GM21381 (cell line): Measurements from ENCODE around the gene IFI27.

Experiments used
- ATAC-seq: cut with Tn5 transposase; IDR thresholded peaks from one replicate; pipeline ENCODE4 v1.9.1; 2021; ENCODE audit warnings: mild to moderate bottlenecking, moderate library complexity; ENCODE audit not compliant: unreplicated experiment

The IFI27 gene

DNA sequence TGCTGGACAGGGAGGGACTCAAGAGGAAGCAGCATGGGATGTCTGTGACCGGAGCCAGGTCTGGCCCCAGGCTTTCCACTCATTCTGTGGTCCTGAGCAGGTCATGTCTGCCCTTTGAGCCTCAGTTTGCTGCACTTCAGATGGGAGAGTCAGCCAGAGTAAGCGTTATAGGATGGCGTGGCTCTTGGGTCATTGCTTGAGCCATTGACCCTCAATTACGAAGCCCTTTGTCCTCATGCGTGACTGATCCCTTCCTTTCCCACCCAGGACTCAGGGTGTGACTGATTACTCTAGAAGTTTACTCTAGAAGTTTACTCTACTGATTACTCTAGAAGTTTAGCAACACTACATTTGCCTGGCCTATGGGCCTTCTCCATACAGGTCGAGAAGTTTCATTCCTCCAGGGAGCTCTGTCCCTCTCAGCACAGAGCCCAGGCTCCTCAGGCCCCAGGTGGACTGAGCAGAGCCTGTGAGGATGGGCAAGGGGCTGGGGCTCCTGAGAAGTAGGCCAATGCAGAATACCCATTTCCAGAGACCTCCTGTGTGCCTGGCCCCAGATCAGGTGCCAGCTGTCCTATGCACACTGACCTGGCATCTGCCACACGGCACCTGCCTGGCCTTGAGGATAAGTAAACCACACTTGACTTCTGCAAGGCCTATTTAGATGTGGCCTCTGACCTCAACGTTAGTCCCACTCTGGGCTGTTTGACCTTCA is 7.6 kb upstream of the IFI27 start:
- ATAC-seq: no peak

DNA sequence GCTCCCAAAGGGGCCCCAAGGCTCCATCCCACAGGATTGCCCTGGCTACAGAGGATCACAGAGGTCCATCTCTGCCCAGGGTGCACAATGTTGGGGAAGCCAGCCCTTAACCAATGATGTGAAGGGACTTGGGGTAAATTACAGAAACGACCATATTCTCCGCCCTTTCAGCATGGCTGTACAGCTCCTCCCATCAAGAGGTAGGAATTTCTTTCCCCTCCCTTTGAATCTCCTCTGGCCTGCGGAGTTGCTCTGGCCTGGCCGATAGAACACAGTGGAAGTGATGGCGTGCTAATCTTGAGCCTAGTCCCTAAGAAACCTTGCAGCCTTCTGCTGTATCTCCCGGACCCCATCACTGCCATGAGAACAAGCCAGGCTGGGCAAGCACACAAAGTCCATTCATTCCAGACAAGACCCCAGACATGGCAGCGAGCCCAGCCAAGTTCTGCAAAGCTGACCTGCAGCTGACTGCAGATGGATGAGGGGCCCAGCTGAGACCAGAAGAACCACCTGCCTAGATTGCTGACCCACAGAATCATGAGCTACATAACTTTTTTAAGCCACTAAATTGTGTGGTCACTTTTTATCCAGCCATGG is 6.9 kb upstream of the IFI27 start:
- ATAC-seq: no peak

DNA sequence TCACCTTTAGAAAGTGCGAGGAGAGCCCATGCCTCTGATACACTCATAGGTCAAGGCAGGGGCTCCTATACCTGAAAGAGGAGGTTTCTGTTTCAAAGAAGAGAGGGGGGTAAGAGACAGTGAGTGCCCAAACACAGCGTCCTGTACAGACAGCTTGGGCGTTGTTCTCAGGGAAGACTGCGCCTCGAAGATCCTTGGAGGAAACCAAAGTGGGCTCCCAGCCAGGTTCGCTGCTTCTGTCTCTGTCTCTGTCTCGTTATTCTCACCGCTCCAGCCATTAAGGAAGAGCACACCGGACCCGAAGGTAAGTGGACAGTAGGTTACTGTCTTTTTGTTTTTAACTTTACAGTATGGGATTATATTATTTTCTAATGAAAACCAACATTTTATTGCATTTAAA is 5.8 kb upstream of the IFI27 start:
- ATAC-seq: no peak

DNA sequence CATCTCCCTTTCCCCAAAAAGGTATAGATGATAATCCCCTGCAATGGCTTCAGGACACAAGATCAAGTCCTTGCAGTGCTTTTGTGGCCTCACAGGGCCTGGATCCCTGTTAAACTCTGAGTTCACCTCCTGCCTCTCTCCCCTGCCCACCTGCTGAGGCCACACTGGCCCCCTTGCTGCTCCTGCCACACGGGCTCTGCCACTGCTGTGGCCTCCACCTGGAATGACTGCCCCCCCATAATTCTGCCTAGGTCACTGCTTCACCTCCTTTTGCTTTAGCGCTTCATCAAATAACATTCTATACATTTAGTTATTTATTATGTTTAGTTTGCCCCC is 653 bp upstream of the IFI27 start:
- ATAC-seq: no peak

DNA sequence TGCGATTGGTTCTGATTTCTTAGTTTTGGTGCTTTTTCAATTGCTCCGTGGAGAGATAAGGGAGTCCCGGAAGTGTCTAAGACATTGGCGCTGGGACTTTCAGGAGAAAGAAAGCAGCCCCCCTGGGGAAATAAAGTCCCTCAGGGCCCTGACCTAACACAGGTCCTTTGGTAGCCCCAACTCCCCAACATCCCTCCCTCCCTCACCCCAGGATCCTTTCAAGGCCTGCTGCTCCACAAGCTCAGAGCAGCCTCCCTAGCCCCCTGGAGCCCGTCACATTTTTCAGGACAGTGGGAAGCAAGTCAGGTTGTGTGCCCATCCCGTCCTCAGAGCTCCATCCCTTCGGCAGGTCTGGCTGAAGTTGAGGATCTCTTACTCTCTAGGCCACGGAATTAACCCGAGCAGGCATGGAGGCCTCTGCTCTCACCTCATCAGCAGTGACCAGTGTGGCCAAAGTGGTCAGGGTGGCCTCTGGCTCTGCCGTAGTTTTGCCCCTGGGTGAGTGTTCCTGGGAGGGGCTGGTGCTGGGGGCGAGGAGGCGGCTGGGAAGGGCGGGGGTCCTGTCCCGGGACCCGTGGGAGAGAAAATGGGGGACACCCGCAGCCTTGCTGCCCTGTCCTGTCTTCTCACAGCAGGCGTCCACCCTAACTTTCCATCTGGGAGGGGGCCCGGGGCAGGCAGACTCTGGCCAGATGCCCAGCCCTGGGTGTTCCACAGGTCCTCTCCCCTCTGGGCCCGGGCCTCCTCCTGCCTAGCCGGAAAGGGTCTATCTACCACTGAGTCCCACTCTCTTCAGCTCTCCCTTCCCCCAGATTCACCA is 950 bp downstream of the IFI27 start:
- no peak for ATAC-seq

DNA sequence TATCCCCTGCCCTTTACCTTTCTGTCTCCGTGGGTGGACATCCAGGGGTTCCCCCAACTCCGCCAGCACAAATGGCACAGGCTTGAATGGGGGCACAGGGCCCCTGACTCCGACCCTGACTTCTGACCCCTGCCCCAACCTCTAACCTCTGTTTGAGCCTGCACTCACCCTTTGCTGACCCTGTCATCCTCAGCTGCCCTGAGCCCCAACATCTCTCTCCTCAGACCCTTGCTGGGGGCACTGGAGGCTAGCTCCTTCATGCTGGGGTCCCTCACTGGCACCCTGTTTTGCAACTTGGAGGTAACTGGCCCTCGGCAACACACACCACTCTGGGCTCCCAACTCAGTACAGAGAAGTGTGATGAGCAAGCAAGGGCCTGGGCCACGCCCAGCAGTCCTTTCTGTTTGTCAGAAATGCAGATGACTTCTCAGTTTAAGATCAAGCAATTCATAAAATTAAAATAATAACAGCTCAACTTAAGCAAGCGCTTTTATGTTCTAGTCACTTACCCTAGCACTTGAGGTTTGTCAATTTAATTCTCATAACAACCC is 2.1 kb downstream of the IFI27 start:
- no peak for ATAC-seq

DNA sequence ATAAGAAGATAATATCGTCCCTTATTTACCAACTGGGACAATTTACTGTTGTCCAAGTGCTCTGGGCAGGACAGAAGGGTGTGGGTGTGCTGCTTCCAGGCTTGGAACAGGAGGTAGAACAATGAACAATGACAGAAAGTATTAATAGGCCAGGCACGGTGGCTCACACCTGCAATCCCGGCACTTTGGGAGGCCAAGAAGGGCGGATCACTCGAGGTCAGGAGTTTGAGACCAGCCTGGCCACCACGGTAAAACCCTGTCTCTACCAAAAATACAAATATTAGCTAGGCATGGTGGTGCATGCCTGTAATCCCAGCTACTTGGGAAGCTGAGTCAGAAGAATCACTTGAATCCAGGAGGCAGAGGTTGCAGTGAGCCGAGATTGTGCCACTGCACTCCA is 2.5 kb downstream of the IFI27 start:
- no peak for ATAC-seq

DNA sequence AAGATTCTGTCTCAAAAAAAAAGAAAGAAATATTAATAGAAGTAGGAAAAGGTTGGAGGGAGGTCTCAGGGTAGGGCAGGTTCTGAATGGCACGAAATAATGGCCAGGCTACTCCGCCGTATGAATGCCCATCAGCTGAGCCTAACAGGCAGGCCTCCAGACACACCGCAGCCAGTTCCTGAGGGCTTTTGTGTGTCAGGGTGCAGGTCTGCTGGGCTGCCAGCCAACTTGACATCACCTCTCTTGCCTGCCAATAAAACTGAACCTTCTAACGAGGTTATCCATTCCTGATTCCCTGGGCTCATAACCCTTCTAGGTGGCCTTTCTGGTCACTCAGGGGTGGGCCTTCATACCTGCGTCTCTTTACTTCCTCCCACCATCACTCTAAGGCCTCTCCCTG is 3.0 kb downstream of the IFI27 start:
- ATAC-seq: no peak

DNA sequence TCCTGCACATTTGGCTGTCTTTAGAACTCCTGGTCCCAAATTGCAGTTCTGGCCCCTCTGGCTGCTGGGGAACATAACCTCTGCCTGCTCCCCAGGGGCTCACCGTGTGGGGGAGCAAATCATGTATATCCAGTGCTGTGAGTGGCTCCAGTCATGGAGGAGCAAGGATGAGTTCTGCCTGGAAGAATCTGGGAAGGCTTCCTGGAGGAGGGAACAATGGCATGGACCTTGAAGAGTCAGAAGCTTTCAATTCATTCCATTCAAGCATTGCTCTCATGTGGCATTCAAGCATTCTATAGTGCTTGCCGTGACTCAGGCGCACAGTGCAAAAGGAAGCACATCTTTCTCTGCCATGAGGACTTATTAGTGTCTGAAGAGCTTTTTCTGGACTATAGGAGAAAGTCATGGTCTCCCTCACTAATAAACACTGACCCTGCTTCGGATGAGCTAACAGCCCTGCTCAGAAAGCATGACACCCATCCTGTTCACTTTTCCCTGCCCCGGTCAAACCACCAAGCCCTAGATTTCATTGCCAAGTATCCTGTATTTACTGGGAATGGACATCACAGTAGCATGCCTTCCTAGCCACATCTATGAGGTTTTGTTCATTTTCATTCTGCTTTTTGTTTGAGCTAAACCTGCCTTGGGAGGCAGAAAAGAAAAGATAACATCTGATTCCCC is 3.5 kb downstream of the IFI27 start:
- no peak for ATAC-seq

DNA sequence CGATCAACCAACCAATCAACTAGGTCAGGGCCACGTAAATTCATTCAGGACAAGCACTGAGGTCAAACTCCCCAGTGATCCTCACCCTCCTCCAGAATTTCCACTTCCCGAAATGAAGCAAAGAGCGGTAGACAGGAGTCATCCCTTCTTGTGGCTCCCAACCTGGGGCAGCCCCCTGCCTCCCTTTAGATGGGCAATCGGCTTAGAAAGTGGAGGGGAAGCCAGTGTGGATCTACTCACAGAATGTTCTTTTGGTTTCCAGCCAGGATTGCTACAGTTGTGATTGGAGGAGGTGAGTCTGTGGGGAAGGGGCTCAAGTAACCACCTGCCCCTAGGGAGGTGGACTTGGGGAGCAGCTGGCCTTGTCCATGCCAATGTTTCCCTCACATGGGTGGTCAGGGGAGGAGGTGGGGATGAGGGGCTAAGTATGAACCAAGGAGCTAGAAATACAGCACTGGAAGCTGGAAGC is 4.1 kb downstream of the IFI27 start:
- ATAC-seq: no peak

DNA sequence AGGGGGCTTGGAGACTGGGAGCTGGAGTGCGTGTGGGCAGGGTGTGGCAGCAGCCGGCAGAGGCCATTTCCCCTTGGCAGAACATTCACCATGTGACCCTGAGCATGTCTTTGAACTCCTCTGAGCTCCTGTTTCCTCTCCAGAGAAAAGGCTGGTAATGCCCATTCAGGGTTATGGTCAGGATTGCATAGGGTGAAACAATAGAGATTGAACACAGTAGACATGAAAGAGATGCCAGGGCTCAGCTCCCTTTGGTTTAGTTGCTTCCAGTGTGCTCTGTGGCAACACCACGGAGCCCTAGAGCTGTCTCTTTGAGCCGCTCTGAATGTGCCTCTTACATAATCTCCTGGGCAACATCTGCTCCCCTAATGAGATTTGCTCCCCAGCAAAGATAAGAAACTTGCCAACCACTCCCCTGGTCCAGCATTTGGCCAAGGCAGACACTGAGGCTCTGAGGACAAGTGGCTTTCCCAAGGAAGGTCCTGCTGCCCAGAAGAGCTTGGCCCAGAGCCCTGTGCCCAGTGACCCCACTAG is 4.6 kb downstream of the IFI27 start:
- ATAC-seq: no peak

DNA sequence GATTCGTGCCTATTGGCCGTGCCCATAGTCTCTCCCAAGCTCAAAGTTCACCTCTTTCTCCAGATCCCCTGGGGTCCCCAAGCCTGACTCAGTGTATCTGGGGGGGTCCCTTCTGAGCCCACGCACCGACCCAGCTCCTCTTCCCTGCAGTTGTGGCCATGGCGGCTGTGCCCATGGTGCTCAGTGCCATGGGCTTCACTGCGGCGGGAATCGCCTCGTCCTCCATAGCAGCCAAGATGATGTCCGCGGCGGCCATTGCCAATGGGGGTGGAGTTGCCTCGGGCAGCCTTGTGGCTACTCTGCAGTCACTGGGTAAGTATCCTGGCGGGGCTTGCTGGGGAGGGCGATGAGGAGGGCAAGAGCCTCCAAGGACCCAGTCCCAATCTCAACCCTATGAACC is 5.1 kb downstream of the IFI27 start:
- ATAC-seq: no peak

DNA sequence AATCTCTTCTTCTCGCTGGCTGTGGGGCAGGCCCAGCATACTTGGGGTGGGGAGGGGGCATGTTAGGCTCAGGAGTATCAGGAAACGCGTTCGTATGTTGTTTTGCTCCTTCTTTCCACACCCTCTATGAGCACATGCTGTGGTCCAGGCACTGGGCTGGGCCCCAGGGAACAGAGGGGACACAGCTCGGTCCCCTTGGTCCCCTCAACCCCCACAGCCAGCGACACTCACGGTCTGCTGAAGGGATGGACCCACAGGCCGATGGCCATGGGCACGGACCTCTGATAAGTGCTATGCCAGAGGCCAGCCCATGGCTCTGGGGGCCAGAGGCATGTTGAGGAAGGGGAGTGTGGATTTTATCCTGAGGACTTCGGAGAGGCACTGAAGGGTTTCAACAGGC is 6.2 kb downstream of the IFI27 start:
- ATAC-seq: no peak

DNA sequence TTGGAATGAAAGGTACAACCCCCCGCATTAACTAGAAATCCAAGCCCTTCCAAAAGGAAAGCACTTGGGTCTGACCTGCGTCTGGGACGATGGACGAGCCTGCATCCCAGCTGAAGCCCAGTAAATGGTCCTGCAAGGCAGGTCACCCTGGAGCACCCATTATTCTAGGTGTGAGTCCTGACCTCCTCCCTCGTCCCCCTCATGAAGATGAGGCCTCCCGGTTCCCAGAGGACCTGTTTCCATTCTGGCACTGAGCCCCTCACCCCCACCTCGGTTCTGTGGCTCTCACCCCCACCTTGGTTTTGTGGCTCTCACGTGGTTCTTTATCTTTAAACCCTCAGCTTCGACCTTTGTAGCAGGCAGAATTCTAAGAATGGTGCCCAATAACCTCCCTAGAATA is 7.3 kb downstream of the IFI27 start:
- no peak for ATAC-seq

DNA sequence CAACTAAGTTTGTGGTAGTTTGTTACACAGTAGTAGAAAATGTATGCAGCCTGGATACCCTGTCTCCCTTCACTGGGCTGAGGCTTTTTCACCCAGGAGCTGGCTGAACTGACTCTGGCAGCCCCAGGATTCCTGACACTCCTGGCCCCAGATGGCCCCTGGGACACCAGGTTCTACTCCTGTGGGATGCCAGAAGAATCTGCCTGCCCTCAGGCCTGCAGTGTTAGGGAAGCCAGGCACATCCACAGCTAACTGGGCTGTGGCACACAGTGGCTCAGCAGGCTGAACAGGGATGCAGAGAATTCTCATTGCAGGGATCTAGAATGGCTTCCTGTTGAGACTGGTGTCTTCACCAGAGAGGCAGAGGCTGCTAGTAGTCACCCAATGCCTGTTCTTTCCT is 8.5 kb downstream of the IFI27 start:
- no peak for ATAC-seq

DNA sequence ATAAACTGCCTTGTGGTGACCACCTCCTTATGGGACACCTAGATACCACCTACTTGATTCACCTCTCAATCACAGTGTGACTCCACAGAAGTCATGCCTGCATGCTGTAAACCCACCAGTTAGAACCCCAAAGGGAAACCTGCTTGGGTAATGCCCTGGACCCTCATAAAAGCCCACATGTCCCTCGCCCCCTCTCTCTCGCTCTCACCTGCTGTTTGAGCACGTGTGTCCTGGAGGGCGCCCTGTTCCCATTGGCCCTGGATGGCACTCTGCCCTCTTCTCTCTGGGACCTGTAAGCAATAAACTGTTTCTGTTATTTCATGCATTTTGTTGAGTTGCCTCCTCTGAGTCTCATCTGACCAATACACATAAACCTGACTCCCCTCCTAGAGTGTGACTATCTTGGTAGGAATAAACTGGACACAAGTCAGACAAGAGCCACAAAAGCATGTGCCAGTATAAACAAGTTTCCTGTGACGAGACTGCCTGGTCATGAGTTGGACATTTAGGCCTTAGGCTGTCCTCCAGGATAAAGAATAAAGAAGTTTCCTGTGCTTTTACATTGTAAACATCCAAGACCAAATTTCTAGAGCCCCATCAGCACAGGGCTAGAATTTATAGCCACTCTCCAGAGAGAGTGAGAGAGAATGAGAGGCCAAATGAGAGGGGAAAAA is 10.3 kb downstream of the IFI27 start:
- ATAC-seq: no peak

DNA sequence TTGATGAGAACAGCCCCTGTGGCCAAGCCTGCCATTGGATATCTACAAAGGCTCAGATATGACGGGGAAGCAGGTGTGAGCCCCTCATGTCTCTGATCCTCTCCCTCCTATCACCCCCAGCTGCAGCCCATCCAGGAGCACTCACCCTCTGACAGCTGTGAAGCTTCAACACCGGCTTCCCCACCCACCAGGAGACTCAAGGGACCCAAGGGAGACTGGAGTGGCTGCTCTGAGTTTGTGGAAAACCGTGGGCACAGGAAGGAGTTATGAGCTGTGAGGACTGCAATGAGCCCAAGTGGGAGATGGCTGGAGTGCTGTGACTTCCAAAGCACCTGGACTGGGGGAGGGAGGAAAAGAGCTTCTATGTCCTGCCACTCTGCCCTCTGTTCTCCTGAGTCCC is 10.9 kb downstream of the IFI27 start:
- ATAC-seq: no peak

DNA sequence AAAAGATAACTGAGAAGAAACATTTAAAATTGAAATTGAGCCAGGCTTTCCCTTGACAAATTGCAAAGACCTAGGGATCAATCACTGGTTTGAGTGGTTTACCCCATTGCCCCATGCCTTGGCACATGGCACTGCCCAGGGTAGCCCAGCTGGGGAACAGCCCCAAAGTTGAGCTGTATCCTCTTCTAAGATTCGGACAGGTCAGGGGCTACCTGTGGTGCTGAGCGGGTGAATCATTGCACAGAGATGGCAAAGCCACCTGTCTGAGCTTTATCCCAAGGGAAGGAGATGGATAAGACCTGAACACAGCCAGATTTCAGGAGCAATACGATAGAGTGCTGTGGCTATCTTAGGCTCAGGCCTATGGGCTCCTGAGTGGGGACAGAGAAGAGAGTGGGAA is 11.9 kb downstream of the IFI27 start:
- no peak for ATAC-seq

DNA sequence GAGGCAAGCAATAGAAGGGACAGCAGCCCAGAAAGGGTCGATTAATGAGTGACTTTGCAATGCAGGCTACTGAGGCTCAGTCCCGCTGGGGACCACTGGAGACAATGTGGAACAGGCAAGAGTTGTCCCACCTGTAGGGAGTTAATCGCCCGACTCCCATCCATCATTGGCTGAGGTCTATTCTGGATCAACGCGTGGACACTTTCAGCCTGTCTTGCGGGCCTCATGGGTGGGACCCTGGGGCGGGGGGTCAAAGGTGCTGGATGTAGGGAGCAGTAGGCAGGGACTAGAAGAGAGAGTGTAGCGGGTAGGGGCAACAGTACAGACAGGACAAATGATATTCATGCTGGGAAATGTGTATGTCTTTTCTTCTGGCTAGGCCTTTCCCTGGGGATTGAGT is 12.8 kb downstream of the IFI27 start:
- no peak for ATAC-seq

DNA sequence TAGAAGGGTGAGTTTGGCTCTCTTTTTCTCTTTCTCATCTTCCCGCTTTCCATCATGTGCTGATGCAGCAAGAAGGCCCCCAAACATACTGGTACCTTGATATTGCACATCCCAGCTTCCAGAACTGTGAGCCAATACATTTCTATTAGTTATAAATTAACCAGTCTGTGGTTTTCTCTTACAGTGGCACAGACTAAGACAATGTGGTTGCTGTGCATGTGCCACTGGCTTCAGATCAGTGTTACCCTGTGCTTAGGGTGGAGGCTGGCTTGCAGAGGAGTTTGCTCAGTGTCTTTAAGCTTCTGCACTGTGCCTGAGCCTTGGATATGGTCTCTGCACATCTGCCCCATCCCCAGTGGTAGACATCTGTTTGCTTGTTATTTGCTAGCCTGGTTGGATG is 13.3 kb downstream of the IFI27 start:
- no peak for ATAC-seq
